Measurements from ENCODE around the gene ASCC1.
"Not testable (repeated sequence)": the region's sequence is repeated elsewhere in the genome, so short reads cannot be mapped to it uniquely, and the experiment has no call there.

The ASCC1 gene

DNA sequence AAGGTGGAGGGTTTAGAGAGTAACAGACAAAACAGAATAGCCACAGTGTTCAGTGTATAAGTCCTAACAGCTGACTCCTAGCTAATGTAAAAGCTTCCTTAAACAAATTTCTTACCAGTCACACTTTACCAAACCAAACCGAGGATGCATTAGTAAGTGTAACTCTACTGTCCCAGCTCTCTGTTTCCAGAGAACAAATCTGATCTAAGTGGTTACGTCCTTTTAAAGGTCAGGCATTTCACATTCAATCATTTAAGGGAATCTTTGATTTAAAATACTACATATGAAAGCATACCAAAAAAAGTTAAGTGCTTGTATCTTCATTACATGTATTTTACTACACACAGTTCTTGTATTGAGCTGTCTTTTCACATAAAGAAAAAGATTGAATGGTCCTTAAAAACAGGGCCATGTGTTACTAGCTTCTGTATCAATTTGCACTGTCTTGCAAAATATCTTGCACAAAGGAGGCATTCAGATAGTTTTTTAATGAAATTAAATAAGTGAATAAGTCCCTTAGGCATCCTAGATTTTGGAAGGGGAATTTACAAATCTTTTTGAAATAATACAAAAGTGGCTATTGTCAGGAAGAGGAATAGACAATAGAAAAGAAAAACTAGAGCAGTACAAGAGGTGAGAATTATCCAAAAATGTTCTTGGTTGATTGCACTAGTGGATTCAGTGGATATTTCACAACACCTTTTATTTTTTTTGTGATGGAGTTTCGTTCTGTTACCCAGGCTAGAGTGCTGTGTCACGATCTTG lies 69.3 kb downstream of the ASCC1 start:
- TF ChIP-seq, protein P1, sequence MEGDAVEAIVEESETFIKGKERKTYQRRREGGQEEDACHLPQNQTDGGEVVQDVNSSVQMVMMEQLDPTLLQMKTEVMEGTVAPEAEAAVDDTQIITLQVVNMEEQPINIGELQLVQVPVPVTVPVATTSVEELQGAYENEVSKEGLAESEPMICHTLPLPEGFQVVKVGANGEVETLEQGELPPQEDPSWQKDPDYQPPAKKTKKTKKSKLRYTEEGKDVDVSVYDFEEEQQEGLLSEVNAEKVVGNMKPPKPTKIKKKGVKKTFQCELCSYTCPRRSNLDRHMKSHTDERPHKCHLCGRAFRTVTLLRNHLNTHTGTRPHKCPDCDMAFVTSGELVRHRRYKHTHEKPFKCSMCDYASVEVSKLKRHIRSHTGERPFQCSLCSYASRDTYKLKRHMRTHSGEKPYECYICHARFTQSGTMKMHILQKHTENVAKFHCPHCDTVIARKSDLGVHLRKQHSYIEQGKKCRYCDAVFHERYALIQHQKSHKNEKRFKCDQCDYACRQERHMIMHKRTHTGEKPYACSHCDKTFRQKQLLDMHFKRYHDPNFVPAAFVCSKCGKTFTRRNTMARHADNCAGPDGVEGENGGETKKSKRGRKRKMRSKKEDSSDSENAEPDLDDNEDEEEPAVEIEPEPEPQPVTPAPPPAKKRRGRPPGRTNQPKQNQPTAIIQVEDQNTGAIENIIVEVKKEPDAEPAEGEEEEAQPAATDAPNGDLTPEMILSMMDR (IDR thresholded peaks at IDR 0.05; ENCODE audit: low read depth, low read length, missing control alignments) = no peak
- in situ Hi-C loops (cut with HindIII; ENCODE audit: low sequenced_read_pairs) = no loop called here
- no peak overlapping the region for H3K4me3 ChIP-seq (ENCODE audit: low read depth, low read length)
- no peak for DNase-seq (ENCODE audit: low read depth)

DNA sequence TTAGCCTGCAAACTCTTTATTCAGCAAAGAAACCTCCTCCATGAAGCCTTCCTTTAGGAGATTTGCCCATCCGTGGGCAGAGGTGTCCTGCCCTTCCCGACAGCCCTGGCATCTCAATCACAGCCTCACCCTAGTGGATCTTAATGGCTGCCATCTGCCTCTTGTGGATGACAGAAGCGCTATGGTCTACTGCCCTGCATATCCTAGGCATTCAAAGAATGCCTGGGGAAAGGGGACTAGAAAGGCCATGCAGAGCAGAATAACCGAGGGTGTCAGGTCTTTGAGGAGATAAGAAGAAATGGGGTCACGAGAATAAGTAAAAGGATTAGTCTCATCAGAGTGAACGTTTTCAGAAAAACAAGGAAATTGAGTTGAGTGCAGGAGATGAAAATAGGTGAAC lies 70.0 kb downstream of the ASCC1 start:
- TF ChIP-seq, protein P1 (IDR thresholded peaks at IDR 0.05; ENCODE audit: low read depth, low read length, missing control alignments) = no peak
- H3K4me3 ChIP-seq (ENCODE audit: low read depth, low read length) = no peak overlapping the region
- in situ Hi-C loops (cut with HindIII; ENCODE audit: low sequenced_read_pairs) = no loop called here
- no peak for DNase-seq (ENCODE audit: low read depth)

DNA sequence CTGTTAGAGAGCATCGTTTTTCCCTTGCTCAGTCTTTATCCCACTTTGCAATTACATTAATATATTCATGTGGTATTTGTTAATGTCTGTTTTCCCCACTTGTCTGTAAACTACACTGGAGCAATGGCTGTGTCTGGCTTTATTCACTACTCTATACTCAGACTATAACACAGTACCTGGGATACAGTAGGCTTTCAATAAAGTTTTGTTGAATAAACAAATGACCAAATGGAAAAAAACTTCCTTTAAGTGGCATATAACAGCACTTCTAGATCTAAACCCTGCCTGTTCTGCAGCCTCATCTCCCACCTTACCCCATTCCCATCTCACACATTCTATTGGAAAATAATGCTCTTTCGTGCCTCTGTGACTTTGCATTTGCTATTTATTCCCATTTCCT lies 70.4 kb downstream of the ASCC1 start:
- no peak overlapping the region for H3K4me3 ChIP-seq (ENCODE audit: low read depth, low read length)
- TF ChIP-seq, protein P1 (IDR thresholded peaks at IDR 0.05; ENCODE audit: low read depth, low read length, missing control alignments) = no peak
- no peak for DNase-seq (ENCODE audit: low read depth)
- in situ Hi-C loops (cut with HindIII; ENCODE audit: low sequenced_read_pairs) = no loop called here

DNA sequence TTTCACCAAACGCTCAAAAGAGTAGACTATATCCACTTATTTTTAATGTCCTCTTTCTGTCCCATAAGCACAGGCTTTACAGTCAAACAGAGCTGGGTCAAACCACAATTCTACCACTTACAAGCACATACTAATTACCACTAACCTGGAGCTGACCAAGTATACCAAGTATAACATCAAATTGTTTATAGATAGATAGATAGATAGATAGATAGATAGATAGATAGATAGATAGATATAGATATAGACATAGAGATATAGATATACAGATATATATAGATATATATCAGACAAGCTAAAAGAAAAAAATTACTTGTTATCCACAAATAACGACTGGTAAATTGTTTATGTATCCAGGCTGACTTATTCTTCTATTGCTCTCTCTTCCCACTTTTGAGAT lies 75.2 kb downstream of the ASCC1 start:
- DNase-seq (ENCODE audit: low read depth) = no peak
- H3K4me3 ChIP-seq (ENCODE audit: low read depth, low read length) = no peak overlapping the region
- TF ChIP-seq, protein P1 (IDR thresholded peaks at IDR 0.05; ENCODE audit: low read depth, low read length, missing control alignments) = no peak
- in situ Hi-C loops (cut with HindIII; ENCODE audit: low sequenced_read_pairs) = no loop called here

DNA sequence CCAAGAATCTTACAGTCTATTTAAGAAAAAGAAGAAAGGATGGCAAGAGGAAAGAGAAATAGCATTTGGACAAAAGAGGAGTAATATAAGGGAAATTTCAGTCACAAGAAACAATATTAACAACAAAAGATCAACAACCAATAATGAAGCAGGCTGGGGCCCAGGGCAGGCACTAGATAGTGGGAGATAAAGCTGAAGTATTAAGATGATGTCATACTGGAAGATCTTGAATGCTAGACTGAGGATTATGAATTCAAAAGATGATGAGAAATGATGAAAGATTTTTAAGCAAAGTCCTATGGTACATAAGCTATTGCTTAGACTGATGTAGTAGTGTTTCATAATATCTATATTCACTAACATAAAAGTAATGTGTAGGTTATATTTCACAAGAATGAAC lies 75.9 kb downstream of the ASCC1 start:
- no peak for DNase-seq (ENCODE audit: low read depth)

DNA sequence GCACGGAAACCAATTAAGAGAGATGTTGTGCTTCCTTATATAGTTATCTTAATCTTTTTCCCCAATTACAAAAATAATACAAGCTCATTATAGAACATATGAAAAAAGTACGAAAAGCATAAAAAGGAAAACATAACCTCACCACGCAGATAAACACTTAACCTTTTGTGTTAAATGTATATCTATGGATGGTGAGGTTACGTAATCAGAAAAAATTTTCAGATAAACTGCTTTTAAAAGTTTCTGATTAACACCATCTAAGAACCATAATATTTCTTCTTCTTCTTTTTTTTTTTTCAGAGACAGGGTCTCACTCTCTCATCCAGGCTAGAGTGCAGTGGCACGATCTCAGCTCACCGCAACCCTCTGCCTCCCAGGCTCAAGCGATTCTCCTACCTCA lies 78.5 kb downstream of the ASCC1 start:
- TF ChIP-seq, protein P1 (IDR thresholded peaks at IDR 0.05; ENCODE audit: low read depth, low read length, missing control alignments) = no peak
- no peak for DNase-seq (ENCODE audit: low read depth)
- no peak overlapping the region for H3K4me3 ChIP-seq (ENCODE audit: low read depth, low read length)
- in situ Hi-C loops (cut with HindIII; ENCODE audit: low sequenced_read_pairs) = no loop called here

More for the DNA sequence above, 75.9 kb downstream of the ASCC1 start:
- in situ Hi-C loops (cut with HindIII; ENCODE audit: low sequenced_read_pairs) = no loop called here
- H3K4me3 ChIP-seq (ENCODE audit: low read depth, low read length) = no peak overlapping the region
- TF ChIP-seq, protein P1 (IDR thresholded peaks at IDR 0.05; ENCODE audit: low read depth, low read length, missing control alignments) = no peak

DNA sequence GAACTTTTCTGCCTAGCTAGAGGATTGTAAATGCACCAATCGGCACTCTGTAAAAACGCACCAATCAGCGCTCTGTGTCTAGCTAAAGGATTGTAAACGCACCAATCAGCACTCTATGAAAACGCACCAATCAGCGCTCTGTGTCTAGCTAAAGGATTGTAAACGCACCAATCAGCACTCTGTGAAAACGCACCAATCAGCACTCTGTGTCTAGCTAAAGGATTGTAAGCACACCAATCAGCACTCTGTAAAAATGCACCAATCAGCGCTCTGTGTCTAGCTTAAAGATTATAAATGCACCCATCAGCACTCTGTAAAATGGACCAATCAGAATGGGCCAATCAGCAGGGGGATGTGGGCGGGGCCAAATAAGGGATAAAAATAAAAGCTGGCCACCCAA lies 79.9 kb downstream of the ASCC1 start:
- DNase-seq (ENCODE audit: low read depth); in situ Hi-C loops (cut with HindIII; ENCODE audit: low sequenced_read_pairs); H3K4me3 ChIP-seq (ENCODE audit: low read depth, low read length): not testable (repeated sequence)
